Trophoblast cell (in vitro differentiated cells and primary cell): ENCODE results near the gene VPS51.
A peak's percentile ranks its signal among the peaks of the same experiment; 100 is the strongest.

Source experiments
- DNase-seq, 2 donors: peaks; one replicate each; pipeline ENCODE4 v3.0.0-alpha.2; 2016
- H2AFZ ChIP-seq: 2 replicates; pipeline ENCODE4 v1.6.1; 2013; ENCODE audit warnings: low read length, moderate library complexity, mild to moderate bottlenecking; ENCODE audit not compliant: insufficient read depth, poor library complexity
- H2AK5ac ChIP-seq: 2 replicates; pipeline ENCODE4 v1.6.1; 2013; ENCODE audit warnings: mild to moderate bottlenecking, low read length
- H2BK120ac ChIP-seq: 2 replicates; pipeline ENCODE4 v1.6.1; 2013; ENCODE audit warnings: low read length, mild to moderate bottlenecking, moderate library complexity; ENCODE audit not compliant: insufficient read depth, poor library complexity
- H2BK12ac ChIP-seq: 2 replicates; pipeline ENCODE4 v1.6.1; 2013; ENCODE audit warnings: mild to moderate bottlenecking, low read length, moderate library complexity
- H2BK5ac ChIP-seq: 2 replicates; pipeline ENCODE4 v1.6.1; 2013; ENCODE audit warnings: low read length, low read depth, moderate library complexity, mild to moderate bottlenecking; ENCODE audit not compliant: poor library complexity
- H3K14ac ChIP-seq: 2 replicates; pipeline ENCODE4 v1.6.1; 2013; ENCODE audit warnings: mild to moderate bottlenecking, low read length
- H3K18ac ChIP-seq: 2 replicates; pipeline ENCODE4 v1.6.1; 2013; ENCODE audit warnings: mild to moderate bottlenecking, low read length
- H3K23ac ChIP-seq: 2 replicates; pipeline ENCODE4 v1.6.1; 2013; ENCODE audit warnings: low read length
- H3K27ac ChIP-seq: 2 replicates; pipeline ENCODE4 v1.5.1; 2013; ENCODE audit warnings: low read depth, mild to moderate bottlenecking, inconsistent platforms, low read length, moderate library complexity
- H3K27me3 ChIP-seq: 2 replicates; pipeline ENCODE4 v1.6.1; 2013; ENCODE audit warnings: inconsistent platforms, mild to moderate bottlenecking, low read length, moderate library complexity; ENCODE audit not compliant: insufficient read depth
- H3K36me3 ChIP-seq, 2 experiments: 1 replicate in 1 of 2; 2 replicates in 1 of 2; pipeline ENCODE4 v1.6.1; 2013; ENCODE audit warnings: low read length in 2 of 2, mild to moderate bottlenecking in 2 of 2, moderate library complexity in 1 of 2; ENCODE audit not compliant: insufficient read depth in 2 of 2, control insufficient read depth in 1 of 2
- H3K4ac ChIP-seq: 2 replicates; pipeline ENCODE4 v1.6.1; 2013; ENCODE audit warnings: low read depth, mild to moderate bottlenecking, low read length, moderate library complexity
- H3K4me1 ChIP-seq, 2 experiments: 1 replicate in 1 of 2; 2 replicates in 1 of 2; pipeline ENCODE4 v1.6.1; 2013; ENCODE audit warnings: low read length in 2 of 2, mild to moderate bottlenecking in 2 of 2, moderate library complexity in 1 of 2; ENCODE audit not compliant: insufficient read depth in 2 of 2, control insufficient read depth in 1 of 2
- H3K4me2 ChIP-seq: 2 replicates; pipeline ENCODE4 v1.6.1; 2013; ENCODE audit warnings: inconsistent platforms, mild to moderate bottlenecking, low read length, moderate library complexity
- H3K4me3 ChIP-seq: 2 replicates; pipeline ENCODE4 v1.5.1; 2013; ENCODE audit warnings: mild to moderate bottlenecking, low read depth, low read length, inconsistent platforms
- H3K79me1 ChIP-seq: one replicate; pipeline ENCODE4 v1.6.1; 2013; ENCODE audit warnings: low read length
- H3K79me2 ChIP-seq: 2 replicates; pipeline ENCODE4 v1.6.1; 2013; ENCODE audit warnings: low read length, mild to moderate bottlenecking; ENCODE audit not compliant: control insufficient read depth, insufficient read depth, poor library complexity
- H3K9ac ChIP-seq: 2 replicates; pipeline ENCODE4 v1.6.1; 2013; ENCODE audit warnings: mild to moderate bottlenecking, low read length
- H3K9me3 ChIP-seq: 2 replicates; pipeline ENCODE4 v1.6.1; 2013; ENCODE audit warnings: low read depth, mild to moderate bottlenecking, control low read depth, inconsistent platforms, low read length; ENCODE audit not compliant: insufficient read depth
- H4K12ac ChIP-seq: 2 replicates; pipeline ENCODE4 v1.6.1; 2013; ENCODE audit warnings: low read depth, mild to moderate bottlenecking, low read length, moderate library complexity
- H4K8ac ChIP-seq: 2 replicates; pipeline ENCODE4 v1.6.1; 2013; ENCODE audit warnings: low read depth, mild to moderate bottlenecking, low read length, moderate library complexity
- H4K91ac ChIP-seq: one replicate; pipeline ENCODE4 v1.6.1; 2013; ENCODE audit warnings: low read depth, mild to moderate bottlenecking, low read length, moderate library complexity
- WGBS: extraction: QIAGEN DNeasy Blood & Tissue Kit; methylation state at CpG from one replicate; pipeline ENCODE4 v1.1.7; 2013; ENCODE audit warnings: missing lambda C conversion rate; ENCODE audit not compliant: insufficient read length, insufficient coverage; ENCODE audit errors: extremely low coverage; 5-methylcytosine and 5-hydroxymethylcytosine counted together

Gene VPS51

DNA sequence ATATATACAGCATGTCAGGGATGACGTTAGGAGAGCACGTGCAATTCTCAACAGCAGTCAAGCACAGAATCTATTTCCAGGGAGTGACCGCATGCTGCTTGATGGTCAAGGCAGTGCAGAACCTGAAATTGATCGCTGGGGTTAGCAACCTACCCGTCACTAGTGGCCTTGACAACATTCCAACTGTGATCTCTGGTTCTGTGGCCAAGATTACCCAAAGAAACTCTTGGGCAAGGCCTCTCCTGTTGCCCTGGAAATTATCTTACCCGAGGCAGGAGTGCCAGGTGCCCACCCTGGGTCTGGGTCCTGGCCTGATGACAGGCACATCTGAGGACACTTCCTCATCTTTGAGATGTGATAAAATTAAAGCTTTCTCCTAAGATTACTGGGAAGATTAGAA lies 17.8 kb downstream of the VPS51 start:
- no CpG with 5 or more reads among the region's 6 CpGs for WGBS
- Histone ChIP-seq H3K79me1 (peaks cover 18% of the 10 kb centered on the region), H3K4ac (no peak overlapping the region), H3K4me2 (no peak overlapping the region), H3K14ac (no peak overlapping the region), H3K27me3 (no peaks in the 10 kb centered on the region), H3K36me3 (peaks cover 30 to 42% of the 10 kb centered on the region in 2 experiments), H3K4me3 (no peak overlapping the region), H3K18ac (no peak overlapping the region), H2AK5ac (no peak overlapping the region), H3K9me3 (no peaks in the 10 kb centered on the region), H3K79me2 (peaks cover 19% of the 10 kb centered on the region), H4K8ac (no peak overlapping the region), H2BK12ac (no peak overlapping the region), H3K9ac (no peak overlapping the region), H2AFZ (no peak overlapping the region), H4K91ac (no peak overlapping the region), H2BK5ac (no peak overlapping the region), H3K23ac (no peak overlapping the region), H3K4me1 (peaks cover 17 to 20% of the 10 kb centered on the region in 2 experiments), H3K27ac (no peak overlapping the region), H4K12ac (no peak overlapping the region), H2BK120ac (no peak overlapping the region)
- DNase-seq: no peak

DNA sequence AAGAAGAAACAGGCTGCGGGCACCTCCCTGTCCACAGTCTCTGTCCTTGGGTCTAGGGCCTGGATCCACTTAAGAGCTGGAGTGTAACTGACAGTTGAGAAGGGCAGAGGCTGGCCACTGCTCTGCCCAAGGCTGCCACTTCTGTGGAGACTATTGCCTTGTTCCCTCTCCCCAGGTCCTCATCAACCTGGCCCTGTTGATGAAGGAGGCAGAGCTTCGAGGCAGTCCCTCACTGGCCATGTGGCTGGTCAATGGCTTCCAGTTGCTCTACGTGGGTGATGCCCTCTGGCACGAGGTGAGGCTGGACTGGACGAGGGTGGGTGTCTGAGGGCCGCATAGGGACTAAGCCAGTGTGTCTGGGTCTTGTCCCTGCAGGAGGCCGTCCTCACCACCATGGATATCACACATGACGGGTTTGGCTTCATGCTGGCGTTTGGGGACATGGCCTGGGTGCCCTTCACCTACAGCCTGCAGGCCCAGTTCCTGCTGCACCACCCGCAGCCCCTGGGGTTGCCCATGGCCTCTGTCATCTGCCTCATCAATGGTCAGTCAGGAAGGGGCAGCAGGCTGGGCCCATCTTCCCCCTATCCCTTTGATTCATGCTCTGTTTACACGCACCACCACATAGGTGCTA lies 18.6 kb downstream of the VPS51 start:
- Histone ChIP-seq H3K4me1 (peaks cover 17 to 20% of the 10 kb centered on the region in 2 experiments), H3K18ac (no peak overlapping the region), H3K14ac (no peak overlapping the region), H3K79me1 (peaks cover 18% of the 10 kb centered on the region), H4K12ac (no peak overlapping the region), H4K8ac (no peak overlapping the region), H4K91ac (no peak overlapping the region), H3K27ac (no peak overlapping the region), H2BK12ac (no peak overlapping the region), H3K36me3 (peaks cover 28 to 39% of the 10 kb centered on the region in 2 experiments), H3K23ac (no peak overlapping the region), H2AFZ (no peak overlapping the region), H3K27me3 (no peaks in the 10 kb centered on the region), H3K4ac (no peak overlapping the region), H3K4me2 (no peak overlapping the region), H3K4me3 (no peak overlapping the region), H3K9ac (no peak overlapping the region), H2BK120ac (no peak overlapping the region), H2BK5ac (no peak overlapping the region), H3K9me3 (no peaks in the 10 kb centered on the region), H3K79me2 (peaks cover 19% of the 10 kb centered on the region), H2AK5ac (no peak overlapping the region)
- no peak for DNase-seq
- WGBS: no CpG with 5 or more reads among the region's 11 CpGs

DNA sequence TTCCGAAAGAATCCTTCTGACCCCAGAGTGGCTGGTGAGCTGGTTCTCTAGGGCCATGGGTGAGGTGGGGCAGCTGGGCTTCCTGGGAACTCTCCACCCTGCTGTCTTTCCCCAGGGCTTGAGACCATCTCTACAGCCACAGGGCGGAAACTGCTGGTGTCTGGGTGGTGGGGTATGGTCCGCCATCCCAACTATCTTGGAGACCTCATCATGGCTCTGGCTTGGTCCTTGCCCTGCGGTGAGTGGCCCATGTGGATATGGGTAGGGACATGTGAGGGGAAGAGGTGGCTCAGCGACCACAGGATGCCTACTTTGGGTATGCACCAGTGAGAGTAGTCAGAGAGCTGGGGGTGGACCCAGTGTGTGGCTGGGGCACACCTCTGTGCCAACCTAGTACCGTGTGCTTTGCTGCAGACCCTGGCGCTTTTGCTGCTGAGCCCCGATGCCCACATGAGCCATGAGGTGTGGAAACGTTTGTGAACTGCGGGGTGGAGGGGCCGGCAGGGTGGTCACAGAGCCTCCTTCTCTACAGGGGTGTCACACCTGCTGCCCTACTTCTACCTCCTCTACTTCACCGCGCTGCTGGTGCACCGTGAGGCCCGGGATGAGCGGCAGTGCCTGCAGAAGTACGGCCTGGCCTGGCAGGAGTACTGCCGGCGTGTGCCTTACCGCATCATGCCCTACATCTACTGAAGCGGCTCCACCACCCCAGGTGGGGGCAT lies 19.5 kb downstream of the VPS51 start:
- Histone ChIP-seq H2AFZ (no peak overlapping the region), H2BK5ac (no peak overlapping the region), H3K9me3 (no peaks in the 10 kb centered on the region), H3K23ac (no peak overlapping the region), H3K36me3 (peaks cover 34 to 45% of the 10 kb centered on the region in 2 experiments), H2BK12ac (no peak overlapping the region), H4K91ac (no peak overlapping the region), H3K4me2 (no peak overlapping the region), H3K27me3 (no peaks in the 10 kb centered on the region), H3K4ac (no peak overlapping the region), H3K27ac (no peak overlapping the region), H2AK5ac (no peak overlapping the region), H3K4me3 (peak overlapping the region; percentile 10), H3K4me1 (peaks cover 17 to 20% of the 10 kb centered on the region in 2 experiments), H3K79me1 (peaks cover 18% of the 10 kb centered on the region), H4K12ac (no peak overlapping the region), H3K79me2 (peaks cover 19% of the 10 kb centered on the region), H3K14ac (no peak overlapping the region), H3K9ac (no peak overlapping the region), H3K18ac (no peak overlapping the region), H4K8ac (no peak overlapping the region), H2BK120ac (no peak overlapping the region)
- no peak for DNase-seq
- no CpG with 5 or more reads among the region's 21 CpGs for WGBS

DNA sequence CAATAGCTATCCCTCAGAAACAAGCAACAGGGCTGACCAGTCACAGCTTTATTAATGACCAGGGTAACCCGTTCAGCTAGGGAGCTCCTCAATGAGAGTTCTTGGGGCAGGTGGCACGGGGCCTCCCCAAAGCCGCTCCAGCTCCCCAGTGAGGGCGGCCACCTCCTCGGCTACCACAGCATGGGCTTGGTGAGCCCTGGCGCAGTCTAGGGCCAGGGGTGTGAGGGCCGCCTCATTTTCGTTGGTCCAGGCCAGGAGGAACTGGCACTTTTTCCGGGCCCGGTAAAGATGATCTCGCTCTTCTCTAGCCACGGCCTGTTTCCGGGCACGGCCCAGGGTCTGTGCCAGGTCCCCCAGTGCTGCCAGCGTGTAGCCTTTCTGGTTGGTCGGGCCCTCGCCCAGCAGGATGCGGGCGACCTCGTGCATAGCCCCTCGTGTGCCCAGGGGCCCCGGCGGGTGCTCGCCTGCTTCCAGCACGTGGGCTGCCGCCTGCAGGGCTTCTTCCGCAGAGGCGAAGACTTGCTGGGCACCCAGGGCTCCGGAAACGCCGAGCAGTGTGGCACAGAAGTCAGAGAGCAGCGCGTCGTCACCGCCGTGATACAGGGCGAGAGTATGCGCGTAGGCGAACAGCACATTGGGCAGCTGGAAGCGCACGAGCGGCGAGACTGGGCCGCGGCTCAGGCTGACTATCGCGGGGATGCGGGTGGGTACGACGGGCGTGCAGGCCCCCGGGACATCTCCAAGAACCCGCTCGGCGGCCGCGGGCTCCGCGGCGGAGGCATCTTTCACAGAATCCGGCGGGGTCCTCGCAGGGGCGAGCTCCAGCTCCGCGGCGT lies 20.6 kb downstream of the VPS51 start:
- no CpG with 5 or more reads among the region's 68 CpGs for WGBS

More for the DNA sequence above, 20.6 kb downstream of the VPS51 start:
- Histone ChIP-seq H3K4me1 (peaks cover 14 to 19% of the 10 kb centered on the region in 2 experiments), H3K36me3 (peaks cover 38 to 47% of the 10 kb centered on the region in 2 experiments), H3K18ac (peak overlapping the region; percentile 50), H3K4me3 (peak overlapping the region; percentile 86), H3K79me2 (peaks cover 23% of the 10 kb centered on the region), H3K9me3 (no peaks in the 10 kb centered on the region), H3K23ac (no peak overlapping the region), H2BK5ac (peak overlapping the region; percentile 12), H3K4me2 (peak overlapping the region; percentile 90), H4K91ac (peak overlapping the region; percentile 74), H4K8ac (peak overlapping the region; percentile 95), H3K9ac (peak overlapping the region; percentile 93), H3K79me1 (peaks cover 21% of the 10 kb centered on the region), H2BK12ac (no peak overlapping the region), H3K27me3 (no peaks in the 10 kb centered on the region), H2BK120ac (peak overlapping the region; percentile 40), H3K4ac (peak overlapping the region; percentile 74), H3K27ac (peak overlapping the region; percentile 63), H3K14ac (peak overlapping the region; percentile 78), H4K12ac (peak overlapping the region; percentile 94), H2AFZ (peak overlapping the region; percentile 66), H2AK5ac (peak overlapping the region; percentile 73)
- DNase-seq: peak; percentile 85 to 86
